ENCODE measurements around the gene LRRD1.

DNA sequence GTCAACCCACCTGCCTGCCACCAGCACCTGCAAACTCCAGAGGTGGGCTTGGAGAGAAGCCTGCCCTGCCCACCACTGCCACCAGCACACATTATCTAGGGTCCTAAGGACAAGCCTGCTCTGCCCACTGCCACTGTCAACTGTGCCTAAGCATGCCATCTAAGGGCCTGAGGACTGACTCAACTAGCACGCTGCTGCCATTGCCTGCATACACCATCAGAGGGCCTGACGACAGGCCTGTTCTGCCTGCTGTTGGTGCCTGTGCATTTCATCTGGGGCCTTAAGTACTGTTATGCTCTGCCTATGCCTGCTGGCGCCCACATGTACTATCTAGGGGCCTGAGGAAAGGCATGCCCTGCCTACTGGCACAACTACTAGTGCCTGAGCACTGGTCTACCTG is 27.0 kb upstream of the LRRD1 start:
- TF ChIP-seq POLR2AphosphoS5 (IDR thresholded peaks at IDR 0.05; ENCODE audit: low read length) (no peak), SMC3 (IDR thresholded peaks at IDR 0.05; ENCODE audit: borderline replicate concordance, low read length) (no peak), TARDBP (IDR thresholded peaks at IDR 0.05; ENCODE audit: borderline replicate concordance) (no peak), YY1 (IDR thresholded peaks at IDR 0.05; ENCODE audit: low read depth, low read length) (no peak), ZNF24 (IDR thresholded peaks at IDR 0.05) (no peak), MTA3 (IDR thresholded peaks at IDR 0.05; ENCODE audit: borderline replicate concordance, low read length) (no peak), NFIC (IDR thresholded peaks at IDR 0.05; ENCODE audit: low read depth, low read length) (no peak)
- TF ChIP-seq, protein P1, sequence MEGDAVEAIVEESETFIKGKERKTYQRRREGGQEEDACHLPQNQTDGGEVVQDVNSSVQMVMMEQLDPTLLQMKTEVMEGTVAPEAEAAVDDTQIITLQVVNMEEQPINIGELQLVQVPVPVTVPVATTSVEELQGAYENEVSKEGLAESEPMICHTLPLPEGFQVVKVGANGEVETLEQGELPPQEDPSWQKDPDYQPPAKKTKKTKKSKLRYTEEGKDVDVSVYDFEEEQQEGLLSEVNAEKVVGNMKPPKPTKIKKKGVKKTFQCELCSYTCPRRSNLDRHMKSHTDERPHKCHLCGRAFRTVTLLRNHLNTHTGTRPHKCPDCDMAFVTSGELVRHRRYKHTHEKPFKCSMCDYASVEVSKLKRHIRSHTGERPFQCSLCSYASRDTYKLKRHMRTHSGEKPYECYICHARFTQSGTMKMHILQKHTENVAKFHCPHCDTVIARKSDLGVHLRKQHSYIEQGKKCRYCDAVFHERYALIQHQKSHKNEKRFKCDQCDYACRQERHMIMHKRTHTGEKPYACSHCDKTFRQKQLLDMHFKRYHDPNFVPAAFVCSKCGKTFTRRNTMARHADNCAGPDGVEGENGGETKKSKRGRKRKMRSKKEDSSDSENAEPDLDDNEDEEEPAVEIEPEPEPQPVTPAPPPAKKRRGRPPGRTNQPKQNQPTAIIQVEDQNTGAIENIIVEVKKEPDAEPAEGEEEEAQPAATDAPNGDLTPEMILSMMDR (IDR thresholded peaks at IDR 0.05 in 2 of 3, conservative IDR thresholded peaks at IDR 0.05 in 1 of 3; ENCODE audit: control insufficient read depth in 2 of 3, extremely low read depth in 1 of 3, insufficient read depth in 1 of 3, low read depth in 3 of 3, low read length in 3 of 3) = no peak

Measured in GM12878 (cell line).